CD4-positive, alpha-beta T cell treated with Interleukin-12 subunit alpha and Interleukin-12 subunit beta, for 1 hour (primary cell): ENCODE data around the gene CHMP2A.
"Not testable (repeated sequence)": the region's sequence is repeated elsewhere in the genome, so short reads cannot be mapped to it uniquely, and the experiment has no call there.

Source experiments
- DNase-seq: peaks from one replicate; pipeline ENCODE4 v3.0.0-alpha.2; 2020

Gene CHMP2A

GRCh38 chr19:58510084-58510862, 44.6 kb downstream of the CHMP2A start:
- DNase-seq, result no peak

GRCh38 chr19:58509731-58510083, 45.2 kb downstream of the CHMP2A start:
- DNase-seq, result no peak

- not testable (repeated sequence) for DNase-seq
These were observed 47.2 kb downstream of the CHMP2A start for GRCh38 chr19:58507602-58508223.
